HepG2 (cell line): ENCODE results near the gene RABGGTA. TPM values are rescaled to one million over a fixed set of nuclear protein-coding genes. Genes with fewer than 3 reads are reported as not detected.

ENCODE experiments used
- ATAC-seq: fragments of 200-7000 bp; cut with Tn5 transposase; 3 replicates; pipeline ENCODE4 v1.9.1; 2020; ENCODE audit warnings: mild to moderate bottlenecking, moderate library complexity
- BruUV-seq: library from RNA; stranded (reverse); fragments of 400-500 nt; replicated peaks from 2 replicates; lab custom pipeline; 2021; lab: Mats Ljungman, UMichigan
- CTCF ChIA-PET: fragments of 300-600 bp; formaldehyde crosslinking; extraction: SDS; loops from one replicate; lab custom pipeline; 2021; ENCODE audit warnings: low total read pairs, inconsistent platforms, low intra/inter-chr PET ratio; lab: Yijun Ruan, JAX
- POLR2A ChIA-PET: fragments of 350-600 bp; sonication (Branson Sonifier 250); formaldehyde crosslinking; loops from one replicate; lab custom pipeline; 2020; ENCODE audit warnings: antibody characterized with exemption, inconsistent platforms; lab: Yijun Ruan, JAX
- DNase-seq: peaks from one replicate; pipeline ENCODE4 v3.0.0-alpha.2; 2015; ENCODE audit warnings: low spot score
- FAIRE-seq: peaks from 3 replicates; lab custom pipeline; 2011; peaks lifted over from hg19 to GRCh38; lab: Jason Lieb, UNC
- H2AFZ ChIP-seq: one replicate; pipeline ENCODE4 v1.6.1; 2011; ENCODE audit warnings: low read length, inconsistent platforms
- H3K27ac ChIP-seq: fragments of 300-600 bp; 3 replicates; pipeline ENCODE4 v1.8.0; 2011; ENCODE audit warnings: mixed run types, mild to moderate bottlenecking, mixed read lengths, low read length, inconsistent platforms; ENCODE audit not compliant: insufficient read depth; ENCODE audit errors: extremely low read length
- H3K27me3 ChIP-seq, 2 experiments: fragments of 200-600 bp in 1 of 2; 2 replicates in 1 of 2; 3 replicates in 1 of 2; pipeline versions ENCODE4 v1.6.0 to v1.8.0; 2011; ENCODE audit warnings: low read length in 2 of 2, mild to moderate bottlenecking in 2 of 2, moderate library complexity in 2 of 2, inconsistent platforms in 1 of 2; ENCODE audit not compliant: insufficient read depth in 2 of 2, control insufficient read depth in 1 of 2
- H3K36me3 ChIP-seq, 2 experiments: fragments of 200-600 bp in 1 of 2; replicated peaks in 1 of 2; 2 replicates in 1 of 2; 3 replicates in 1 of 2; pipeline versions ENCODE4 v1.5.1 to v1.8.0; 2011; ENCODE audit warnings: low read length in 2 of 2, inconsistent platforms in 1 of 2; ENCODE audit not compliant: insufficient read depth in 2 of 2, control insufficient read depth in 1 of 2
- H3K4me1 ChIP-seq: 2 replicates; pipeline ENCODE4 v1.5.1; 2012; ENCODE audit warnings: low read length, inconsistent platforms; ENCODE audit not compliant: insufficient read depth
- H3K4me2 ChIP-seq: 2 replicates; pipeline ENCODE4 v1.6.0; 2011; ENCODE audit warnings: low read depth, low read length, inconsistent platforms
- H3K4me3 ChIP-seq, 3 experiments: fragments of 200-600 bp in 1 of 3; sonication (generic), shearing (Covaris generic) in 1 of 3; replicated peaks in 1 of 3; 2 replicates each; pipeline ENCODE4 v1.5.1; 2011 to 2016; ENCODE audit warnings: low read length in 3 of 3, inconsistent platforms in 2 of 3, low read depth in 2 of 3, mild to moderate bottlenecking in 2 of 3, control low read depth in 1 of 3, mixed read lengths in 1 of 3; ENCODE audit not compliant: insufficient read depth in 1 of 3
- H3K79me2 ChIP-seq: one replicate; pipeline ENCODE4 v1.6.1; 2011; ENCODE audit warnings: low read length, inconsistent platforms; ENCODE audit not compliant: insufficient read depth
- H3K9ac ChIP-seq: 2 replicates; pipeline ENCODE4 v1.6.0; 2011; ENCODE audit warnings: mild to moderate bottlenecking, low read depth, low read length, inconsistent platforms; ENCODE audit not compliant: insufficient read depth
- H3K9me3 ChIP-seq: 2 replicates; pipeline ENCODE4 v1.5.1; 2012; ENCODE audit warnings: mild to moderate bottlenecking, low read length
- H4K20me1 ChIP-seq: 2 replicates; pipeline ENCODE4 v1.6.0; 2011; ENCODE audit warnings: inconsistent platforms, mild to moderate bottlenecking, low read length, moderate library complexity; ENCODE audit not compliant: insufficient read depth
- ERF ChIP-seq: IDR thresholded peaks from 2 replicates; pipeline ENCODE4 v1.6.1; 2018; ENCODE audit warnings: missing biosample characterization, missing genetic modification reagents
- FOXA3 ChIP-seq: IDR thresholded peaks from 2 replicates; pipeline ENCODE4 v1.6.1; 2016; ENCODE audit warnings: missing genetic modification reagents, missing compliant biosample characterization
- IRF2 ChIP-seq: IDR thresholded peaks from 2 replicates; pipeline ENCODE4 v1.6.1; 2018; ENCODE audit warnings: missing genetic modification reagents, missing compliant biosample characterization
- NFKBIZ ChIP-seq: IDR thresholded peaks from 2 replicates; pipeline ENCODE4 v1.6.1; 2018; ENCODE audit warnings: missing genetic modification reagents, missing compliant biosample characterization
- POLR2G ChIP-seq: fragments of 200-400 bp; formaldehyde crosslinking; IDR thresholded peaks from 2 replicates; pipeline ENCODE4 v1.6.1; 2018; ENCODE audit warnings: mild to moderate bottlenecking, low read depth, low read length, moderate library complexity
- SIN3A ChIP-seq: IDR thresholded peaks from 2 replicates; pipeline ENCODE4 v1.6.1; 2011; ENCODE audit warnings: low read depth, mild to moderate bottlenecking, control low read depth, low read length, borderline replicate concordance
- ZKSCAN5 ChIP-seq: sonication (generic); formaldehyde crosslinking; IDR thresholded peaks from 2 replicates; pipeline ENCODE4 v1.5.1; 2020; ENCODE audit warnings: mild to moderate bottlenecking, missing genetic modification reagents
- ZNF24 ChIP-seq: fragments of 450-650 bp; IDR thresholded peaks from 2 replicates; pipeline ENCODE4 v1.6.1; 2017; ENCODE audit warnings: antibody characterized with exemption, mild to moderate bottlenecking
- ZNF510 ChIP-seq: sonication (generic); formaldehyde crosslinking; IDR thresholded peaks from 2 replicates; pipeline ENCODE4 v1.4.0; 2020; ENCODE audit warnings: low read depth, mild to moderate bottlenecking, missing genetic modification reagents
- ZNF75D ChIP-seq: sonication (generic); formaldehyde crosslinking; IDR thresholded peaks from 2 replicates; pipeline ENCODE4 v1.8.1; 2023; ENCODE audit warnings: missing genetic modification reagents, mild to moderate bottlenecking, borderline replicate concordance
- WGBS: methylation state at CpG from one replicate; pipeline ENCODE4 v1.1.6; 2017; ENCODE audit warnings: low lambda C conversion rate; 5-methylcytosine and 5-hydroxymethylcytosine counted together
- in situ Hi-C: cut with HindIII; loops from 2 replicates; pipeline ENCODE4 v1.10.0; 2017; ENCODE audit warnings: low pct_unique_long_range_greater_than_20kb; ENCODE audit not compliant: extremely low pct_ligation_motif_present
- intact Hi-C: fragments of 100-400 bp; cut with micrococcal nuclease; formaldehyde crosslinking; loops from one replicate; pipeline ENCODE4 v1.10.0; 2022; ENCODE audit not compliant: unreplicated experiment
- polyA plus RNA-seq, 8 experiments: library from polyadenylated mRNA; depleted of rRNA in 3 of 8; stranded (reverse) in 7 of 8; unstranded in 1 of 8; fragments of >200 nt; fragmentation: Illumina TruSeq in 4 of 8; extraction: Trizol in 4 of 8; gene quantifications; 2 replicates each; pipeline versions ENCODE4 v1.2.1 to v1.2.3, GENCODE V29; 2011 to 2016; ENCODE audit warnings: low read depth in 4 of 8, missing spikeins in 1 of 8, mixed read lengths in 1 of 8; ENCODE audit not compliant: insufficient read depth in 1 of 8
- total RNA-seq, 5 experiments: library from RNA; depleted of rRNA; stranded (reverse); fragments of >200 nt; fragmentation: Illumina TruSeq; extraction: Trizol; gene quantifications; 2 replicates each; pipeline ENCODE4 v1.2.3, GENCODE V29; 2016; ENCODE audit warnings: low read depth in 1 of 5
- TF ChIP-seq, protein P1 (sequence below): IDR thresholded peaks from 2 replicates; pipeline ENCODE4 v1.6.1; 2016; ENCODE audit warnings: missing biosample characterization, missing genetic modification reagents, low read depth
- TF ChIP-seq, protein P2 (sequence below): sonication (generic); formaldehyde crosslinking; IDR thresholded peaks from 2 replicates; pipeline ENCODE4 v1.8.1; 2022; ENCODE audit warnings: low read depth, mild to moderate bottlenecking, missing genetic modification reagents
- TF ChIP-seq, protein P3 (sequence below): IDR thresholded peaks from 2 replicates; pipeline ENCODE4 v1.6.1; 2016; ENCODE audit warnings: low read depth, borderline replicate concordance

The RABGGTA gene
- total and polyA plus RNA-seq, 2 of the 13 experiments (the other 11 are each of a cell fraction or from before 2014, with no cell fraction given), result 57.9 to 90.8 TPM

DNA sequence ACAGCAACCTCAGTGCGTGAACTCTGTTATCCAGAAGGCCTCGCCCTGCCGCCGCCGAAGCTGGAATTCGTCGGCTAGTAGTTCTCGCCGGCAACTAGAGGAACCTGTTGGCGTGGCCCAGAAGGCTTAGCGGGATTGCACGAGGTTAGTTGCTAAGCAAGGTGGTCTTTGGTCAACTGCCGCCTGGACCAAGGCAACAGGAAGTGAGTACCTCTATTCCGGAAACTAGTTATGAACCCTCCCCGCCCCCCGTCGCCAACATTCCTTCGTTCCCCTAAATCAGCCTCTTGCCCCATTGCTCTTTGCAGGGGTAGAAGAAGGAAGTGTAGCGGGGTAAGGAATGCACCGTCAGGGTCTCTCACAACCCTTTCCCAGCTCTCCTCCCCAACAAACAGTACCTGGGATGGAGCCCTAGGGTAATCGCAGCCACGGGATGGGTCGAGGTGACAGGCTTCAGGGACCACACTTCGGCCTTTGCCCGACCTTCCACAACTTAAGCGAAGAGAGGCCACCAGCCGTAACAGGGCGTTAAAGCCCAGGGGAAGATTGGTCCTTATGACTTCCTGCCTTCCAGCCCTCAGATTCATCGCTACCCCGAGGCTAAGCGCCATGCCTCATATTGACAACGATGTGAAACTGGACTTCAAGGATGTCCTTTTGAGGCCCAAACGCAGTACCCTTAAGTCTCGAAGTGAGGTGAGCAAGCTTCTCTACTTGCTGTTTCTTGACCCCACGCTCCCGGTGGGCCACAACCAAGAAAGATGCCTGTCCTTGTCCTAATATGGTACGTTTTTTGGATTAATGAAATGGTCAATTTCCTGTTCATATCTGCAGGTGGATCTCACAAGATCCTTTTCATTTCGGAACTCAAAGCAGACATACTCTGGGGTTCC, 38.5 kb downstream of the RABGGTA start, which contains the start of gene GMPR2:
Gene GMPR2, plus strand, starts transcription at position 285 of the 893 bp plus-strand sequence. Its CDS starts 325 bp downstream, at position 610.
- Histone ChIP-seq H3K79me2 (peaks cover 57% of the 10 kb centered on the region), H2AFZ (peak within 1 kb of the TSS; percentile 97), H4K20me1 (peaks cover 7% of the 10 kb centered on the region; the same call in 1 of the 2 replicates), H3K4me1 (peaks cover 44% of the 10 kb centered on the region), H3K4me3 (peak within 1 kb of the TSS; percentile 83 to 91 (median 85)), H3K9ac (peak within 1 kb of the TSS; percentile 91), H3K4me2 (peak within 1 kb of the TSS; percentile 96), H3K36me3 (peaks cover 22 to 45% of the 10 kb centered on the region in 2 experiments), H3K27ac (peak within 1 kb of the TSS; percentile 84), H3K27me3 (peaks cover 0 to 4% of the 10 kb centered on the region in 2 experiments; a peak in 1 of 5 replicates), H3K9me3 (no peaks in the 10 kb centered on the region)
- DNase-seq, result no peak
- POLR2A ChIA-PET, result interaction anchor here (0.7 to 18.0 kb wide), 8 partner anchors 9 to 931 kb away, joined by 3 to 850 read pairs (median 14); partner anchors contain the start of genes CHMP4A, CIDEB, DHRS1 and LTB4R
- TSS peak; percentile 70 for BruUV-seq
- CTCF ChIA-PET, result interaction anchor here (2.6 kb wide), 1 partner anchor 17 kb away, joined by 7 read pairs; the partner anchor contains the start of gene MDP1
- in situ Hi-C loops (no loop called here), intact Hi-C loops (loop anchor here (1.0 to 10.0 kb wide), 3 partner anchors 17 to 1192 kb away; partner anchors contain the start of genes IPO4 and MDP1)
- peak; percentile 80 for ATAC-seq
- peak; percentile 86 for FAIRE-seq
- WGBS, result 4% methylated on average over 35 of the region's 38 CpGs
- no peak for TF ChIP-seq SIN3A
- TF ChIP-seq IRF2 (CRISPR knock-in tag), result peak; percentile 73
- TF ChIP-seq, protein P1, sequence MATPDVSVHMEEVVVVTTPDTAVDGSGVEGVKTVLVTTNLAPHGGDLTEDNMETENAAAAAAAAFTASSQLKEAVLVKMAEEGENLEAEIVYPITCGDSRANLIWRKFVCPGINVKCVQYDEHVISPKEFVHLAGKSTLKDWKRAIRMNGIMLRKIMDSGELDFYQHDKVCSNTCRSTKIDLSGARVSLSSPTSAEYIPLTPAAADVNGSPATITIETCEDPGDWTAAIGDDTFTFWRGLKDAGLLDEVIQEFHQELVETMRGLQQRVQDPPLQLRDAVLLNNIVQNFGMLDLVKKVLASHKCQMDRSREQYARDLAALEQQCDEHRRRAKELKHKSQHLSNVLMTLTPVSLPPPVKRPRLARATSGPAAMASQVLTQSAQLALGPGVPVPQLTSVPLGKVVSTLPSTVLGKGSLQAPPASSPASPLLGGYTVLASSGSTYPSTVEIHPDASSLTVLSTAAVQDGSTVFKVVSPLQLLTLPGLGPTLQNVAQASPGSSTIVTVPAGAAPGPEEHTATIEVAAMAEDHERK, result no peak; the same call in 1 of the 2 replicates
- TF ChIP-seq FOXA3, result peak; percentile 50
- TF ChIP-seq, protein P2, sequence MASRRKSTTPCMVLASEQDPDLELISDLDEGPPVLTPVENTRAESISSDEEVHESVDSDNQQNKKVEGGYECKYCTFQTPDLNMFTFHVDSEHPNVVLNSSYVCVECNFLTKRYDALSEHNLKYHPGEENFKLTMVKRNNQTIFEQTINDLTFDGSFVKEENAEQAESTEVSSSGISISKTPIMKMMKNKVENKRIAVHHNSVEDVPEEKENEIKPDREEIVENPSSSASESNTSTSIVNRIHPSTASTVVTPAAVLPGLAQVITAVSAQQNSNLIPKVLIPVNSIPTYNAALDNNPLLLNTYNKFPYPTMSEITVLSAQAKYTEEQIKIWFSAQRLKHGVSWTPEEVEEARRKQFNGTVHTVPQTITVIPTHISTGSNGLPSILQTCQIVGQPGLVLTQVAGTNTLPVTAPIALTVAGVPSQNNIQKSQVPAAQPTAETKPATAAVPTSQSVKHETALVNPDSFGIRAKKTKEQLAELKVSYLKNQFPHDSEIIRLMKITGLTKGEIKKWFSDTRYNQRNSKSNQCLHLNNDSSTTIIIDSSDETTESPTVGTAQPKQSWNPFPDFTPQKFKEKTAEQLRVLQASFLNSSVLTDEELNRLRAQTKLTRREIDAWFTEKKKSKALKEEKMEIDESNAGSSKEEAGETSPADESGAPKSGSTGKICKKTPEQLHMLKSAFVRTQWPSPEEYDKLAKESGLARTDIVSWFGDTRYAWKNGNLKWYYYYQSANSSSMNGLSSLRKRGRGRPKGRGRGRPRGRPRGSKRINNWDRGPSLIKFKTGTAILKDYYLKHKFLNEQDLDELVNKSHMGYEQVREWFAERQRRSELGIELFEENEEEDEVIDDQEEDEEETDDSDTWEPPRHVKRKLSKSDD (CRISPR knock-in tag), result no peak
- TF ChIP-seq, protein P3, sequence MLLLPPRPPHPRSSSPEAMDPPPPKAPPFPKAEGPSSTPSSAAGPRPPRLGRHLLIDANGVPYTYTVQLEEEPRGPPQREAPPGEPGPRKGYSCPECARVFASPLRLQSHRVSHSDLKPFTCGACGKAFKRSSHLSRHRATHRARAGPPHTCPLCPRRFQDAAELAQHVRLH, result peak; percentile 33; the same call in 1 of the 2 replicates
- TF ChIP-seq ZKSCAN5, result peak; percentile 5; the same call in 1 of the 2 replicates
- peak; percentile 40; the same call in 1 of the 2 replicates for TF ChIP-seq ERF (CRISPR knock-in tag)
- peak; percentile 64 for TF ChIP-seq ZNF24
- peak; percentile 3; the same call in 1 of the 2 replicates for TF ChIP-seq NFKBIZ
- peak; percentile 96 for TF ChIP-seq POLR2G
- TF ChIP-seq ZNF510, result peak; percentile 85
- peak; percentile 88; the same call in 1 of the 2 replicates for TF ChIP-seq ZNF75D (CRISPR knock-in tag)
